ENCODE measurements around the gene GRWD1. TPM values are rescaled to one million over a fixed set of nuclear protein-coding genes. Genes with fewer than 3 reads are reported as not detected.
A peak's percentile ranks its signal among the peaks of the same experiment; 100 is the strongest.

GRWD1 gene
- total RNA-seq, 4 donors from 2014 or later: 19.5 to 90.5 (median 31.5) TPM

- DNase-seq (ENCODE audit: low spot score) (no peak), ATAC-seq (ENCODE audit: low FRiP score) (peak; percentile 38)
- no peak for TF ChIP-seq CTCF (IDR thresholded peaks at IDR 0.05)
These were observed 45.6 kb upstream of the GRWD1 start for GRCh38 chr19:48400018-48400742.

GRCh38 chr19:48401287-48401686, 44.5 kb upstream of the GRWD1 start:
- no peak for TF ChIP-seq CTCF (IDR thresholded peaks at IDR 0.05)
- DNase-seq (ENCODE audit: low spot score) (no peak), ATAC-seq (ENCODE audit: low FRiP score) (no peak)

- no peak for TF ChIP-seq CTCF (IDR thresholded peaks at IDR 0.05)
- DNase-seq (ENCODE audit: low spot score): no peak
- ATAC-seq (ENCODE audit: low FRiP score): no peak
These were observed 42.2 kb upstream of the GRWD1 start for GRCh38 chr19:48403606-48404005.

GRCh38 chr19:48405010-48405659, 40.6 kb upstream of the GRWD1 start:
- ATAC-seq (ENCODE audit: low FRiP score) (no peak), DNase-seq (ENCODE audit: low spot score) (no peak)
- no peak for TF ChIP-seq CTCF (IDR thresholded peaks at IDR 0.05)

GRCh38 chr19:48405850-48406249, 39.9 kb upstream of the GRWD1 start:
- ATAC-seq (ENCODE audit: low FRiP score) (no peak), DNase-seq (ENCODE audit: low spot score) (no peak)
- no peak for TF ChIP-seq CTCF (IDR thresholded peaks at IDR 0.05)

- TF ChIP-seq CTCF (IDR thresholded peaks at IDR 0.05): no peak
- ATAC-seq (ENCODE audit: low FRiP score) (no peak), DNase-seq (ENCODE audit: low spot score) (no peak)
These were observed 31.8 kb upstream of the GRWD1 start for GRCh38 chr19:48413879-48414587.

Data from omental fat pad (tissue), 4 donors.